ENCODE measurements around the gene TMEM248.
"Not testable (repeated sequence)": the region's sequence is repeated elsewhere in the genome, so short reads cannot be mapped to it uniquely, and the experiment has no call there.

Gene TMEM248
- total RNA-seq = 89.9 to 200 (median 157) reads per million in 3 experiments

- peak; percentile 92 for DNase-seq
Measured at GRCh38 chr7:66920769-66921395, at the start of gene TMEM248. TMEM248 (plus strand) TSS chr7:66921225; CDS start chr7:66941866, 20,641 bp downstream.

- DNase-seq = no peak
Measured at GRCh38 chr7:66873476-66873875, 47.5 kb upstream of the TMEM248 start.

- no peak for DNase-seq
Measured at GRCh38 chr7:66877577-66878300, 43.3 kb upstream of the TMEM248 start.

GRCh38 chr7:66878301-66878685, 42.7 kb upstream of the TMEM248 start:
- not testable (repeated sequence) for DNase-seq

GRCh38 chr7:66880053-66880452, 41.0 kb upstream of the TMEM248 start:
- no peak for DNase-seq

GRCh38 chr7:66880577-66880976, 40.4 kb upstream of the TMEM248 start:
- not testable (repeated sequence) for DNase-seq

- DNase-seq = no peak
Measured at GRCh38 chr7:66883716-66884115, 37.3 kb upstream of the TMEM248 start.

GRCh38 chr7:66884556-66884955, 36.5 kb upstream of the TMEM248 start:
- not testable (repeated sequence) for DNase-seq

- no peak for DNase-seq
Measured at GRCh38 chr7:66886152-66886551, 34.9 kb upstream of the TMEM248 start.

- not testable (repeated sequence) for DNase-seq
Measured at GRCh38 chr7:66888223-66888622, 32.8 kb upstream of the TMEM248 start.

GRCh38 chr7:66894463-66895080, 26.5 kb upstream of the TMEM248 start:
- no peak for DNase-seq

- no peak for DNase-seq
Measured at GRCh38 chr7:66896441-66896840, 24.6 kb upstream of the TMEM248 start.

- DNase-seq = no peak
Measured at GRCh38 chr7:66899552-66900280, 21.3 kb upstream of the TMEM248 start.

- no peak for DNase-seq
Measured at GRCh38 chr7:66901941-66902843, 18.8 kb upstream of the TMEM248 start.

GRCh38 chr7:66902844-66903180, 18.2 kb upstream of the TMEM248 start:
- no peak for DNase-seq

GRCh38 chr7:66903360-66904062, 17.5 kb upstream of the TMEM248 start:
- no peak for DNase-seq

- no peak for DNase-seq
Measured at GRCh38 chr7:66904063-66904593, 16.9 kb upstream of the TMEM248 start.

- no peak for DNase-seq
Measured at GRCh38 chr7:66905278-66905677, 15.7 kb upstream of the TMEM248 start.

- no peak for DNase-seq
Measured at GRCh38 chr7:66905689-66906088, 15.3 kb upstream of the TMEM248 start.

GRCh38 chr7:66907731-66908130, 13.3 kb upstream of the TMEM248 start:
- DNase-seq = no peak

GRCh38 chr7:66908598-66908997, 12.4 kb upstream of the TMEM248 start:
- not testable (repeated sequence) for DNase-seq

Measured in central memory CD4-positive, alpha-beta T cell (primary cell).